ENCODE data around the gene AKR1B15.

AKR1B15 gene

GRCh38 chr7:134589491-134589941 lies 40.6 kb downstream of the AKR1B15 start:
- no peak for DNase-seq (ENCODE audit: extremely low spot score)
- ChIA-PET CTCF (no interaction called here), POLR2A (no interaction called here)
- no peak for TF ChIP-seq CTCF (IDR thresholded peaks at IDR 0.05; ENCODE audit: control extremely low read depth, extremely low read depth, low read depth, missing control alignments)

- no peak for TF ChIP-seq CTCF (IDR thresholded peaks at IDR 0.05; ENCODE audit: control extremely low read depth, extremely low read depth, low read depth, missing control alignments)
- ChIA-PET POLR2A (no interaction called here), CTCF (interaction anchor here (1.2 kb wide), 1 partner anchor 14 kb away, joined by 4 read pairs; no protein-coding TSS in a partner anchor)
- no peak for DNase-seq (ENCODE audit: extremely low spot score)
Measured at GRCh38 chr7:134593530-134594392, 44.9 kb downstream of the AKR1B15 start.

GRCh38 chr7:134594877-134595276 lies 46.0 kb downstream of the AKR1B15 start:
- TF ChIP-seq CTCF (IDR thresholded peaks at IDR 0.05; ENCODE audit: control extremely low read depth, extremely low read depth, low read depth, missing control alignments), result no peak
- DNase-seq (ENCODE audit: extremely low spot score), result no peak
- CTCF ChIA-PET, result no interaction called here
- POLR2A ChIA-PET, result no interaction called here

GRCh38 chr7:134599371-134599770 lies 50.5 kb downstream of the AKR1B15 start:
- no peak for DNase-seq (ENCODE audit: extremely low spot score)
- no peak for TF ChIP-seq CTCF (IDR thresholded peaks at IDR 0.05; ENCODE audit: control extremely low read depth, extremely low read depth, low read depth, missing control alignments)
- ChIA-PET CTCF (interaction anchor here (3.4 kb wide), 1 partner anchor 9 kb away, joined by 14 read pairs; no protein-coding TSS in a partner anchor), POLR2A (no interaction called here)

- ChIA-PET POLR2A (no interaction called here), CTCF (no interaction called here)
- no peak for TF ChIP-seq CTCF (IDR thresholded peaks at IDR 0.05; ENCODE audit: control extremely low read depth, extremely low read depth, low read depth, missing control alignments)
- no peak for DNase-seq (ENCODE audit: extremely low spot score)
Measured at GRCh38 chr7:134601459-134601858, 52.5 kb downstream of the AKR1B15 start.

GRCh38 chr7:134602881-134603451 lies 54.1 kb downstream of the AKR1B15 start:
- no peak for DNase-seq (ENCODE audit: extremely low spot score)
- ChIA-PET CTCF (interaction anchor here (0.9 to 2.7 kb wide), 2 partner anchors 170 to 673 kb away, joined by 3 to 13 read pairs; no protein-coding TSS in a partner anchor), POLR2A (no interaction called here)
- TF ChIP-seq CTCF (IDR thresholded peaks at IDR 0.05; ENCODE audit: control extremely low read depth, extremely low read depth, low read depth, missing control alignments), result no peak

Measured in GM10248 (cell line).